SK-N-SH (cell line): ENCODE measurements around the gene SNX8. TPM values are rescaled to one million over a fixed set of nuclear protein-coding genes. Genes with fewer than 3 reads are reported as not detected.

Experiments
- CTCF ChIA-PET: fragments of 300-600, 350-600 bp; formaldehyde crosslinking; extraction: SDS; loops from one replicate; lab custom pipeline; 2021; lab: Yijun Ruan, JAX
- POLR2A ChIA-PET: fragments of 350-600 bp; sonication (Branson Sonifier 250); formaldehyde crosslinking; extraction: SDS; loops from one replicate; lab custom pipeline; 2020; ENCODE audit warnings: antibody characterized with exemption, inconsistent platforms; lab: Yijun Ruan, JAX
- DNase-seq: peaks from one replicate; pipeline ENCODE4 v3.0.0; 2012
- H2AFZ ChIP-seq: fragments of 200-600 bp; sonication (generic); 2 replicates; pipeline ENCODE4 v1.8.1; 2016; ENCODE audit warnings: antibody characterized with exemption, mild to moderate bottlenecking, low read depth
- H3F3A ChIP-seq: fragments of 200-600 bp; sonication (generic); replicated peaks from 2 replicates; pipeline ENCODE3; 2016; ENCODE audit warnings: antibody characterized with exemption, mild to moderate bottlenecking; ENCODE audit not compliant: insufficient read depth
- H3K27ac ChIP-seq, 2 experiments: fragments of 200-500 bp in 1 of 2; fragments of 200-600 bp in 1 of 2; sonication (Bioruptor generic) in 1 of 2; sonication (generic), shearing (Covaris generic) in 1 of 2; 2 replicates each; pipeline versions ENCODE4 v1.5.1 to v1.6.1; 2014 to 2016; ENCODE audit warnings: low read depth in 2 of 2, inconsistent platforms in 1 of 2, low read length in 1 of 2, mild to moderate bottlenecking in 1 of 2, mixed read lengths in 1 of 2
- H3K27me3 ChIP-seq: fragments of 200-600 bp; sonication (generic), shearing (Covaris generic); 2 replicates; pipeline ENCODE4 v1.6.1; 2016; ENCODE audit warnings: mixed run types; ENCODE audit not compliant: insufficient read depth
- H3K36me3 ChIP-seq, 2 experiments: fragments of 200-500 bp in 1 of 2; fragments of 200-600 bp in 1 of 2; sonication (Bioruptor generic) in 1 of 2; sonication (generic) in 1 of 2; replicated peaks in 1 of 2; 2 replicates each; pipeline versions ENCODE3 to v1.5.1; 2014 to 2016; ENCODE audit warnings: low read length in 1 of 2, mild to moderate bottlenecking in 1 of 2; ENCODE audit not compliant: insufficient read depth in 2 of 2, control insufficient read depth in 1 of 2
- H3K4me1 ChIP-seq, 2 experiments: fragments of 200-500 bp in 1 of 2; fragments of 200-600 bp in 1 of 2; sonication (Bioruptor generic) in 1 of 2; sonication (generic), shearing (Covaris generic) in 1 of 2; 2 replicates each; pipeline versions ENCODE4 v1.5.1 to v1.6.1; 2014 to 2016; ENCODE audit warnings: low read depth in 1 of 2, low read length in 1 of 2, mixed run types in 1 of 2; ENCODE audit not compliant: insufficient read depth in 2 of 2, control insufficient read depth in 1 of 2
- H3K4me2 ChIP-seq: fragments of 200-600 bp; sonication (generic), shearing (Covaris generic); 2 replicates; pipeline ENCODE4 v1.6.1; 2017; ENCODE audit warnings: mixed run types
- H3K4me3 ChIP-seq, 2 experiments: fragments of 200-500 bp in 1 of 2; fragments of 200-600 bp in 1 of 2; sonication (Bioruptor generic) in 1 of 2; sonication (generic), shearing (Covaris generic) in 1 of 2; 2 replicates each; pipeline versions ENCODE4 v1.5.1 to v1.8.1; 2014 to 2016; ENCODE audit warnings: low read depth in 2 of 2, inconsistent platforms in 1 of 2, low read length in 1 of 2, mild to moderate bottlenecking in 1 of 2, mixed read lengths in 1 of 2, moderate library complexity in 1 of 2
- H3K79me2 ChIP-seq: fragments of 200-600 bp; sonication (generic); 2 replicates; pipeline ENCODE4 v1.8.1; 2017; ENCODE audit warnings: mild to moderate bottlenecking; ENCODE audit not compliant: insufficient read depth
- H3K9ac ChIP-seq: fragments of 200-600 bp; sonication (generic); 2 replicates; pipeline ENCODE4 v1.6.1; 2017; ENCODE audit warnings: mixed run types
- H3K9me2 ChIP-seq: fragments of 200-600 bp; sonication (generic); 2 replicates; pipeline ENCODE4 v1.6.1; 2017; ENCODE audit warnings: mixed run types
- H3K9me3 ChIP-seq: fragments of 200-600 bp; sonication (generic); 2 replicates; pipeline ENCODE4 v1.6.1; 2017; ENCODE audit warnings: mixed run types, mild to moderate bottlenecking, moderate library complexity
- H4K20me1 ChIP-seq: fragments of 200-600 bp; sonication (generic); 2 replicates; pipeline ENCODE4 v1.6.1; 2017; ENCODE audit warnings: mild to moderate bottlenecking, mixed run types; ENCODE audit not compliant: insufficient read depth
- FOXJ3 ChIP-seq: sonication (generic); formaldehyde crosslinking; IDR thresholded peaks from 2 replicates; pipeline ENCODE4 v1.5.1; 2020; ENCODE audit warnings: mild to moderate bottlenecking, missing genetic modification reagents
- FOXM1 ChIP-seq: IDR thresholded peaks from 2 replicates; pipeline ENCODE4 v1.4.0; 2012; ENCODE audit warnings: low read depth, mild to moderate bottlenecking
- NFIC ChIP-seq: IDR thresholded peaks from 2 replicates; pipeline ENCODE4 v1.4.0; 2012; ENCODE audit warnings: borderline replicate concordance
- RCOR1 ChIP-seq: fragments of 150-350 bp; IDR thresholded peaks from 2 replicates; pipeline ENCODE4 v1.6.1; 2017; ENCODE audit warnings: antibody characterized with exemption, low read length
- SIN3A ChIP-seq: IDR thresholded peaks from 2 replicates; pipeline ENCODE4 v1.6.1; 2012; ENCODE audit warnings: low read depth, mild to moderate bottlenecking, low read length, moderate library complexity, borderline replicate concordance
- SMC3 ChIP-seq: IDR thresholded peaks from 2 replicates; pipeline ENCODE4 v1.6.1; 2012; ENCODE audit warnings: low read depth, low read length, improper control_type of control experiment
- TCF12 ChIP-seq: IDR thresholded peaks from 2 replicates; pipeline ENCODE4 v1.4.0; 2012
- YY1 ChIP-seq: IDR thresholded peaks from 2 replicates; pipeline ENCODE4 v1.4.0; 2012; ENCODE audit warnings: low read depth, mild to moderate bottlenecking
- WGBS: methylation state at CpG from one replicate; pipeline ENCODE4 v1.1.6; 2017; ENCODE audit warnings: low lambda C conversion rate; 5-methylcytosine and 5-hydroxymethylcytosine counted together
- polyA plus RNA-seq, 3 experiments: library from polyadenylated mRNA; depleted of rRNA; stranded (reverse); fragments of >200 nt; gene quantifications; 2 replicates each; pipeline ENCODE4 v1.2.3, GENCODE V29; 2012
- TF ChIP-seq, protein P1 (sequence below): fragments of 150-350 bp; IDR thresholded peaks from 2 replicates; pipeline ENCODE4 v1.6.1; 2017; ENCODE audit warnings: antibody characterized with exemption, low read length, low read depth, borderline replicate concordance
- TF ChIP-seq, protein P2 (sequence below): IDR thresholded peaks from 2 replicates; pipeline ENCODE4 v1.4.0; 2012; ENCODE audit warnings: low read depth
- TF ChIP-seq, protein P3 (sequence below): fragments of 150-350 bp; IDR thresholded peaks from 2 replicates; pipeline ENCODE4 v1.6.1; 2016; ENCODE audit warnings: mild to moderate bottlenecking, low read depth, low read length
- TF ChIP-seq, protein P4 (sequence below): fragments of 200-600 bp; sonication (generic); IDR thresholded peaks from 2 replicates; pipeline ENCODE4 v1.6.1; 2017; ENCODE audit warnings: antibody characterized with exemption, mild to moderate bottlenecking, moderate library complexity

SNX8 gene
- polyA plus RNA-seq, 1 of the 3 experiments (the other 2 are of a cell fraction): 20.6 TPM

DNA sequence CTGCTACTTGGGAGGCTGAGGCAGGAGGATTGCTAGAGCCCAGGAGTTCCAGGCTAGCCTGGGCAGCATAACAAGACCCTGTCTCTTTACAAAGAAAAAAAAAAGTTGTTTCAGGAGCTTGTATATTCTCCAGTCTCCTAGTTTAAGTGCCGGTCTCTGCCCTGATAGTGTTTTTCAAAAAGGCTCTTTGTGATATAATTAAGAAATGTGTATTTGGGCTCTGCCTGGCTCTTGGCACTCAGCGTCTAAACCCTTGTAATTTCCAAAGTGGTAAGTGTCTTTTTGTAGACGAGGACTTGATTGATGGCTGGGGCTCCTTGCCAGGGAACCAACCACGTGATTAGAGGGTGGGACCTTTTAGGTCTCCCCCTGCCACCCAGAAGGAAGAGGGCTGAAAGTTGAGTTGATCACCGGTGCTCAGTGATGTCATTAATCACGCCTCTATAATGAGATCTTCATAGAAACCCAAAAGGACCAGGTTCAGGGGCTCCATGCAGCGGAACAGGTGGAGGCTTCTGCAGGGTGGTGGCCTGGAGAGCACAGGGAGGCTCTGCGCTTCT is 44.8 kb upstream of the SNX8 start:
- no peak overlapping the region for H3K4me3 ChIP-seq
- peaks cover 92% of the 10 kb centered on the region for H3K79me2 ChIP-seq
- CTCF ChIA-PET: interaction anchor here (1.1 to 4.2 kb wide), 4 partner anchors 11 to 126 kb away, joined by 3 to 14 read pairs (median 3); partner anchors contain the start of gene MAD1L1
- peaks cover 10% of the 10 kb centered on the region for H3F3A ChIP-seq
- H3K27ac ChIP-seq: no peak overlapping the region
- no peak overlapping the region for H3K9ac ChIP-seq
- H3K27me3 ChIP-seq: no peaks in the 10 kb centered on the region
- 86% methylated on average over 8 of the region's 8 CpGs for WGBS
- H3K4me1 ChIP-seq: peaks cover 0 to 13% of the 10 kb centered on the region in 2 experiments
- TF ChIP-seq, protein P1, sequence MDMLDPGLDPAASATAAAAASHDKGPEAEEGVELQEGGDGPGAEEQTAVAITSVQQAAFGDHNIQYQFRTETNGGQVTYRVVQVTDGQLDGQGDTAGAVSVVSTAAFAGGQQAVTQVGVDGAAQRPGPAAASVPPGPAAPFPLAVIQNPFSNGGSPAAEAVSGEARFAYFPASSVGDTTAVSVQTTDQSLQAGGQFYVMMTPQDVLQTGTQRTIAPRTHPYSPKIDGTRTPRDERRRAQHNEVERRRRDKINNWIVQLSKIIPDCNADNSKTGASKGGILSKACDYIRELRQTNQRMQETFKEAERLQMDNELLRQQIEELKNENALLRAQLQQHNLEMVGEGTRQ: no peak
- TF ChIP-seq YY1 (no peak), FOXJ3 (no peak), SMC3 (no peak), SIN3A (no peak), FOXM1 (no peak)
- TF ChIP-seq, protein P2, sequence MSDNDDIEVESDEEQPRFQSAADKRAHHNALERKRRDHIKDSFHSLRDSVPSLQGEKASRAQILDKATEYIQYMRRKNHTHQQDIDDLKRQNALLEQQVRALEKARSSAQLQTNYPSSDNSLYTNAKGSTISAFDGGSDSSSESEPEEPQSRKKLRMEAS: no peak
- TF ChIP-seq, protein P3, sequence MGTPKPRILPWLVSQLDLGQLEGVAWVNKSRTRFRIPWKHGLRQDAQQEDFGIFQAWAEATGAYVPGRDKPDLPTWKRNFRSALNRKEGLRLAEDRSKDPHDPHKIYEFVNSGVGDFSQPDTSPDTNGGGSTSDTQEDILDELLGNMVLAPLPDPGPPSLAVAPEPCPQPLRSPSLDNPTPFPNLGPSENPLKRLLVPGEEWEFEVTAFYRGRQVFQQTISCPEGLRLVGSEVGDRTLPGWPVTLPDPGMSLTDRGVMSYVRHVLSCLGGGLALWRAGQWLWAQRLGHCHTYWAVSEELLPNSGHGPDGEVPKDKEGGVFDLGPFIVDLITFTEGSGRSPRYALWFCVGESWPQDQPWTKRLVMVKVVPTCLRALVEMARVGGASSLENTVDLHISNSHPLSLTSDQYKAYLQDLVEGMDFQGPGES: no peak
- TF ChIP-seq, all 33 proteins: peak for 0
- POLR2A ChIA-PET: no interaction called here
- Histone ChIP-seq H3K4me2 (no peak overlapping the region), H2AFZ (no peak overlapping the region), H4K20me1 (peaks cover 78% of the 10 kb centered on the region), H3K9me2 (no peaks in the 10 kb centered on the region), H3K9me3 (no peaks in the 10 kb centered on the region), H3K36me3 (peaks cover 57 to 62% of the 10 kb centered on the region in 2 experiments)
- no peak for DNase-seq

DNA sequence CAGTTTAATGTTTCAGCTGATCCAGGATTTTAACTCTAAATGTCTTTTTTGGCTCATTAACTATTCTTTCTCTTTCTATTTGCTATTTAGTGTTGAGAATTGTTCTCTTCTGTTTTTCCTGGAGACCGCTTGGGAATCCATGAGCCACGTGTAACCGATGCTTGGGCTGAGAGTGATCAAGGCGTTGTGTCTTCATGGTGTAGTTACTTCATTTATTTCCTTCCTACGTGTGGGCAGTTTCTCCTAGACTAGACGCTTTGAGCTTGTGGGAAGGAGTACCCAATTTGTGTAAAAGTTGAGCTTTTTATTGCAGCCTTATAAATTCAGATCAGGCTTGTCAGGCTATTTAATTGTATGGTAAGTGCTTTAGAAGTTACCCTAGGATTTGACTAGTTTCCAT is 43.3 kb upstream of the SNX8 start:
- Histone ChIP-seq H3K9me3 (no peaks in the 10 kb centered on the region), H3K4me2 (peak overlapping the region; percentile 86; the same call in 1 of the 2 replicates), H3K36me3 (peaks cover 44 to 49% of the 10 kb centered on the region in 2 experiments), H3K4me3 (no peak overlapping the region), H3K79me2 (peaks cover 89% of the 10 kb centered on the region), H3K4me1 (peaks cover 7 to 18% of the 10 kb centered on the region in 2 experiments), H3K9ac (no peak overlapping the region), H2AFZ (no peak overlapping the region), H3K27me3 (no peaks in the 10 kb centered on the region), H3K27ac (no peak overlapping the region), H4K20me1 (peaks cover 73% of the 10 kb centered on the region), H3K9me2 (no peaks in the 10 kb centered on the region), H3F3A (no peaks in the 10 kb centered on the region)
- ChIA-PET CTCF (interaction anchor here (0.9 to 4.2 kb wide), 3 partner anchors 10 to 111 kb away, joined by 3 to 14 read pairs (median 3); no protein-coding TSS in a partner anchor), POLR2A (no interaction called here)
- DNase-seq: no peak
- TF ChIP-seq RCOR1: no peak
- TF ChIP-seq NFIC: no peak
- no peak for TF ChIP-seq FOXM1
- TF ChIP-seq, protein P4, sequence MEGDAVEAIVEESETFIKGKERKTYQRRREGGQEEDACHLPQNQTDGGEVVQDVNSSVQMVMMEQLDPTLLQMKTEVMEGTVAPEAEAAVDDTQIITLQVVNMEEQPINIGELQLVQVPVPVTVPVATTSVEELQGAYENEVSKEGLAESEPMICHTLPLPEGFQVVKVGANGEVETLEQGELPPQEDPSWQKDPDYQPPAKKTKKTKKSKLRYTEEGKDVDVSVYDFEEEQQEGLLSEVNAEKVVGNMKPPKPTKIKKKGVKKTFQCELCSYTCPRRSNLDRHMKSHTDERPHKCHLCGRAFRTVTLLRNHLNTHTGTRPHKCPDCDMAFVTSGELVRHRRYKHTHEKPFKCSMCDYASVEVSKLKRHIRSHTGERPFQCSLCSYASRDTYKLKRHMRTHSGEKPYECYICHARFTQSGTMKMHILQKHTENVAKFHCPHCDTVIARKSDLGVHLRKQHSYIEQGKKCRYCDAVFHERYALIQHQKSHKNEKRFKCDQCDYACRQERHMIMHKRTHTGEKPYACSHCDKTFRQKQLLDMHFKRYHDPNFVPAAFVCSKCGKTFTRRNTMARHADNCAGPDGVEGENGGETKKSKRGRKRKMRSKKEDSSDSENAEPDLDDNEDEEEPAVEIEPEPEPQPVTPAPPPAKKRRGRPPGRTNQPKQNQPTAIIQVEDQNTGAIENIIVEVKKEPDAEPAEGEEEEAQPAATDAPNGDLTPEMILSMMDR: no peak
- no peak for TF ChIP-seq TCF12
- WGBS: 92% methylated on average over 6 of the region's 6 CpGs
